Left lung (tissue), 10 donors: ENCODE measurements around the gene CLK4. TPM values are rescaled to one million over a fixed set of nuclear protein-coding genes. Genes with fewer than 3 reads are reported as not detected.

Source experiments
- ATAC-seq: fragments of 200-7000 bp; cut with Tn5 transposase; one replicate; pipeline ENCODE4 v1.9.1; 2020; ENCODE audit warnings: moderate library complexity
- DNase-seq, 4 donors: peaks; one replicate each; pipeline ENCODE4 v3.0.0-alpha.2; 2013 to 2020
- H3K27ac ChIP-seq, 2 donors: fragments of 200-600 bp; sonication (generic) in 1 of 2; one replicate each; pipeline versions ENCODE4 v1.5.0 to v1.8.0; 2020 to 2021
- H3K27me3 ChIP-seq, 2 donors: fragments of 200-600 bp; sonication (generic) in 1 of 2; one replicate each; pipeline versions ENCODE4 v1.5.0 to v1.8.0; 2020 to 2021
- H3K36me3 ChIP-seq, 2 donors: fragments of 200-600 bp; sonication (generic) in 1 of 2; one replicate each; pipeline versions ENCODE4 v1.5.0 to v1.8.0; 2020 to 2021
- H3K4me1 ChIP-seq, 2 donors: fragments of 200-600 bp; one replicate each; pipeline ENCODE4 v1.8.0; 2021
- H3K4me3 ChIP-seq, 2 donors: fragments of 200-600 bp; sonication (generic) in 1 of 2; one replicate each; pipeline versions ENCODE4 v1.5.0 to v1.8.0; 2020 to 2021; ENCODE audit warnings: mild to moderate bottlenecking in 1 of 2
- H3K9me3 ChIP-seq, 2 donors: fragments of 200-600 bp; sonication (generic) in 1 of 2; one replicate each; pipeline versions ENCODE4 v1.5.0 to v1.8.0; 2020 to 2021
- intact Hi-C, 2 donors: fragments of 100-400 bp; cut with DNase I; formaldehyde crosslinking; loops; one replicate each; pipeline versions ENCODE4 v1.11.2 to v1.14.2; 2022
- polyA plus RNA-seq, 6 donors: library from polyadenylated mRNA; unstranded; fragments of 120-200 nt; gene quantifications; one replicate each; pipeline ENCODE4 v1.2.1, GENCODE V29; 2013; ENCODE audit not compliant: insufficient read length in 6 of 6
- total RNA-seq, 2 donors: library from RNA; stranded (reverse); fragmentation: NEBNext Ultra II Directional; extraction: Animal tissue kit (Norgen Biotek cat#: 25700); gene quantifications; one replicate each; pipeline ENCODE4 v1.2.1, GENCODE V29; 2021
- TF ChIP-seq, protein P1 (sequence below), 2 donors: fragments of 200-600 bp; sonication (generic) in 1 of 2; IDR thresholded peaks; one replicate each; pipeline versions ENCODE4 v1.5.0 to v1.8.0; 2021; ENCODE audit warnings: antibody characterized with exemption in 2 of 2
- donor health status: DM: no; HTN: yes; CAD: no.
- donor health status: DM: no; HTN: no; CAD: no.

CLK4 gene
- total and polyA plus RNA-seq, 8 donors, result 21.0 to 95.2 (median 75.3) TPM

GRCh38 chr5:178650214-178650613 lies 23.4 kb upstream of the CLK4 start:
- Histone ChIP-seq H3K4me3 (no peak overlapping the region), H3K27me3 (no peaks in the 10 kb centered on the region), H3K4me1 (no peaks in the 10 kb centered on the region), H3K27ac (no peak overlapping the region), H3K36me3 (no peaks in the 10 kb centered on the region), H3K9me3 (no peaks in the 10 kb centered on the region)
- intact Hi-C loops, result no loop called here
- TF ChIP-seq, protein P1, sequence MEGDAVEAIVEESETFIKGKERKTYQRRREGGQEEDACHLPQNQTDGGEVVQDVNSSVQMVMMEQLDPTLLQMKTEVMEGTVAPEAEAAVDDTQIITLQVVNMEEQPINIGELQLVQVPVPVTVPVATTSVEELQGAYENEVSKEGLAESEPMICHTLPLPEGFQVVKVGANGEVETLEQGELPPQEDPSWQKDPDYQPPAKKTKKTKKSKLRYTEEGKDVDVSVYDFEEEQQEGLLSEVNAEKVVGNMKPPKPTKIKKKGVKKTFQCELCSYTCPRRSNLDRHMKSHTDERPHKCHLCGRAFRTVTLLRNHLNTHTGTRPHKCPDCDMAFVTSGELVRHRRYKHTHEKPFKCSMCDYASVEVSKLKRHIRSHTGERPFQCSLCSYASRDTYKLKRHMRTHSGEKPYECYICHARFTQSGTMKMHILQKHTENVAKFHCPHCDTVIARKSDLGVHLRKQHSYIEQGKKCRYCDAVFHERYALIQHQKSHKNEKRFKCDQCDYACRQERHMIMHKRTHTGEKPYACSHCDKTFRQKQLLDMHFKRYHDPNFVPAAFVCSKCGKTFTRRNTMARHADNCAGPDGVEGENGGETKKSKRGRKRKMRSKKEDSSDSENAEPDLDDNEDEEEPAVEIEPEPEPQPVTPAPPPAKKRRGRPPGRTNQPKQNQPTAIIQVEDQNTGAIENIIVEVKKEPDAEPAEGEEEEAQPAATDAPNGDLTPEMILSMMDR (IDR thresholded peaks at IDR 0.05), result no peak
- no peak for DNase-seq
- no peak for ATAC-seq

- ATAC-seq, result no peak
- Histone ChIP-seq H3K27ac (no peak overlapping the region), H3K4me3 (no peak overlapping the region), H3K4me1 (no peaks in the 10 kb centered on the region), H3K27me3 (no peaks in the 10 kb centered on the region), H3K9me3 (no peaks in the 10 kb centered on the region), H3K36me3 (no peaks in the 10 kb centered on the region)
- no peak for DNase-seq
- TF ChIP-seq, protein P1 (IDR thresholded peaks at IDR 0.05), result no peak
- intact Hi-C loops, result no loop called here
These were observed 22.7 kb upstream of the CLK4 start for GRCh38 chr5:178649580-178649979.

DNA sequence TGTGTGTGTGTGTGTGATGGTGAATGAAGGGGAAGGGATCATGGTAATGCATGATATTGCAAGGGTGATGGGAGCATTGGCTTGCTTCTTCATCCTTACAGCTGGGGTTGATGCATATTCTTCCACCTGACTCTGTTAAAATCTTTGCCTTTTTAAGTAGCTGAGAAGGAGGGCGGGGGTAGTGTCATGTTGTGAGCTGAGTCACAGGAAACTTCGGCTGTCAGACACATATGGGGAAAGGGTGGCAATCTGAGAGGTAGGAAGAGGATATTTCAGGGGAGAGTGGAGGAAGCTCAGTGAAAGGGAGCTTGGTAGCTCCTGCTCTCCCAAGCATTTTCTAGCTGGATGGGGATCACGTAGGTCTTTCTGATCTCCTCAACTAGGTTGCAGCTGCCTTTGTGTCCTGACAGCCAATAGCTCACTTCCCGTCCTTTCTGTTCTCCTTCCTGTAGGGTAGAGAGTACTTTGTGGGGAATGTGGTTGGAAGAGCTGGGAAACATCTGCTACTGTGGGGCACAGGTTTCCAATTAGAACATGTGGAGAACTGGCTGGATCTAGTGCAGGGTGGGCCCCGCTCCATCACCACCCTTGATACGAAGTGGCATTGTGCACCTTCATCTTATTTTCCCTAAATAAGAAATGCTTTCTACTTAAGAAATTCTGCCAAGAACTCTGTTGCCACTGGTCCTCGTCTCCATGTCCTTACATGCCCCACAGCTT lies 18.1 kb upstream of the CLK4 start:
- TF ChIP-seq, protein P1 (IDR thresholded peaks at IDR 0.05), result no peak
- ATAC-seq, result no peak
- H3K27ac ChIP-seq, result no peak overlapping the region
- no peaks in the 10 kb centered on the region for H3K36me3 ChIP-seq
- H3K4me1 ChIP-seq, result no peaks in the 10 kb centered on the region
- intact Hi-C loops, result no loop called here
- H3K27me3 ChIP-seq, result no peaks in the 10 kb centered on the region
- no peak for DNase-seq
- H3K9me3 ChIP-seq, result peaks cover 0 to 5% of the 10 kb centered on the region in 2 donors
- H3K4me3 ChIP-seq, result no peak overlapping the region

GRCh38 chr5:178642351-178642909 lies 15.6 kb upstream of the CLK4 start:
- H3K27ac ChIP-seq, result no peak overlapping the region
- no peaks in the 10 kb centered on the region for H3K4me1 ChIP-seq
- TF ChIP-seq, protein P1 (IDR thresholded peaks at IDR 0.05), result no peak
- ATAC-seq (no peak), DNase-seq (no peak)
- H3K36me3 ChIP-seq, result no peaks in the 10 kb centered on the region
- no peaks in the 10 kb centered on the region for H3K27me3 ChIP-seq
- intact Hi-C loops, result no loop called here
- no peak overlapping the region for H3K4me3 ChIP-seq
- peaks cover 0 to 5% of the 10 kb centered on the region in 2 donors for H3K9me3 ChIP-seq

GRCh38 chr5:178641711-178642110 lies 14.9 kb upstream of the CLK4 start:
- TF ChIP-seq, protein P1 (IDR thresholded peaks at IDR 0.05), result no peak
- ATAC-seq (no peak), DNase-seq (peak in 1 of 4 donors; percentile 13)
- Histone ChIP-seq H3K36me3 (no peaks in the 10 kb centered on the region), H3K4me3 (no peak overlapping the region), H3K4me1 (no peaks in the 10 kb centered on the region), H3K27ac (no peak overlapping the region), H3K9me3 (peaks cover 0 to 5% of the 10 kb centered on the region in 2 donors), H3K27me3 (no peaks in the 10 kb centered on the region)
- intact Hi-C loops, result no loop called here
